ENCODE results near the gene TEX19.

GRCh38 chr17:82324566-82325285 lies 34.3 kb upstream of the TEX19 start:
- TF ChIP-seq, protein P1, sequence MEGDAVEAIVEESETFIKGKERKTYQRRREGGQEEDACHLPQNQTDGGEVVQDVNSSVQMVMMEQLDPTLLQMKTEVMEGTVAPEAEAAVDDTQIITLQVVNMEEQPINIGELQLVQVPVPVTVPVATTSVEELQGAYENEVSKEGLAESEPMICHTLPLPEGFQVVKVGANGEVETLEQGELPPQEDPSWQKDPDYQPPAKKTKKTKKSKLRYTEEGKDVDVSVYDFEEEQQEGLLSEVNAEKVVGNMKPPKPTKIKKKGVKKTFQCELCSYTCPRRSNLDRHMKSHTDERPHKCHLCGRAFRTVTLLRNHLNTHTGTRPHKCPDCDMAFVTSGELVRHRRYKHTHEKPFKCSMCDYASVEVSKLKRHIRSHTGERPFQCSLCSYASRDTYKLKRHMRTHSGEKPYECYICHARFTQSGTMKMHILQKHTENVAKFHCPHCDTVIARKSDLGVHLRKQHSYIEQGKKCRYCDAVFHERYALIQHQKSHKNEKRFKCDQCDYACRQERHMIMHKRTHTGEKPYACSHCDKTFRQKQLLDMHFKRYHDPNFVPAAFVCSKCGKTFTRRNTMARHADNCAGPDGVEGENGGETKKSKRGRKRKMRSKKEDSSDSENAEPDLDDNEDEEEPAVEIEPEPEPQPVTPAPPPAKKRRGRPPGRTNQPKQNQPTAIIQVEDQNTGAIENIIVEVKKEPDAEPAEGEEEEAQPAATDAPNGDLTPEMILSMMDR (IDR thresholded peaks at IDR 0.05), result no peak
- TF ChIP-seq POLR2A (IDR thresholded peaks at IDR 0.05), result no peak
